GM19372 (cell line): ENCODE measurements around the gene ENO1.
"Not testable (repeated sequence)": the region's sequence is repeated elsewhere in the genome, so short reads cannot be mapped to it uniquely, and the experiment has no call there.

Source experiments
- ATAC-seq: cut with Tn5 transposase; IDR thresholded peaks from one replicate; pipeline ENCODE4 v1.9.1; 2021; ENCODE audit warnings: mild to moderate bottlenecking, low read depth, moderate library complexity; ENCODE audit not compliant: unreplicated experiment

The ENO1 gene

GRCh38 chr1:8897505-8897904 is 19.0 kb upstream of the ENO1 start:
- ATAC-seq, result not testable (repeated sequence)

DNA sequence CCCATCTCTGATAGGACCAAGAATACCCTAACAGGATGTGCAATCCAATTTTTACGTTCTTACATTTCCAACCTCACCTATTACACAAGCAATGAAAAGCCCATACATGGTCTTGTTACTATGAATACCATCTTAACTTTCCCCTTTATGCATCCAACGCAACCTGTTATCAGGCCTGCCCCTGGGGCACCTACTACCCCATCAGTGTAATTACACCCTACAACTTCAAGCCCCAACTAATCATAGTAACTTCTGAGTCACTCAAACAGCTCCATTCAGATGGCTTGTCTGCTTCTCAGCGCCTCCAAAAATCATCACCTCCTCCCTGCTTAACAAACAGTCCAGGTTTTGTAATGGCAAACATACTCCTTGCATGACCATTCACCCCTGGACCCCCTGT is 18.3 kb upstream of the ENO1 start:
- not testable (repeated sequence) for ATAC-seq

DNA sequence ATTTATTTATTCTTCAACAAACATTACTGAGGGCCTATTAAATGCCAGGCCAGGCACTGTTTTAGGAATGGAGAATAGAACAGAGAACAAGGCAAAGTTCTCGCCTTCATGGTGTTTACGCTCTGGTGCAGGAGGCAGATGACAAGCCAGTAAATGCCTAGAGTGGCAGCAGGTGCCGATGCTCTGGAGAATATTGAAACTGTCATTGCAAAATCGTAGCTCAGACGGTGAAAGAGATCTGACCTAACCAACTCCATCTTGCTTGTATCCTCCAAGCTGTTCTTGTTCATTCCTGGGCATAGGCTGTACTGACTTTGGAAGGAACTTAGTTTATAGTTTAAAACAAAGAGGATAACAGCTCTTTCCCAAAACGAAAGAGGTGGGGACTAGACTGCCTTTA is 13.5 kb upstream of the ENO1 start:
- ATAC-seq, result no peak

- ATAC-seq, result no peak
These were observed 12.9 kb upstream of the ENO1 start for GRCh38 chr1:8891401-8891800.

DNA sequence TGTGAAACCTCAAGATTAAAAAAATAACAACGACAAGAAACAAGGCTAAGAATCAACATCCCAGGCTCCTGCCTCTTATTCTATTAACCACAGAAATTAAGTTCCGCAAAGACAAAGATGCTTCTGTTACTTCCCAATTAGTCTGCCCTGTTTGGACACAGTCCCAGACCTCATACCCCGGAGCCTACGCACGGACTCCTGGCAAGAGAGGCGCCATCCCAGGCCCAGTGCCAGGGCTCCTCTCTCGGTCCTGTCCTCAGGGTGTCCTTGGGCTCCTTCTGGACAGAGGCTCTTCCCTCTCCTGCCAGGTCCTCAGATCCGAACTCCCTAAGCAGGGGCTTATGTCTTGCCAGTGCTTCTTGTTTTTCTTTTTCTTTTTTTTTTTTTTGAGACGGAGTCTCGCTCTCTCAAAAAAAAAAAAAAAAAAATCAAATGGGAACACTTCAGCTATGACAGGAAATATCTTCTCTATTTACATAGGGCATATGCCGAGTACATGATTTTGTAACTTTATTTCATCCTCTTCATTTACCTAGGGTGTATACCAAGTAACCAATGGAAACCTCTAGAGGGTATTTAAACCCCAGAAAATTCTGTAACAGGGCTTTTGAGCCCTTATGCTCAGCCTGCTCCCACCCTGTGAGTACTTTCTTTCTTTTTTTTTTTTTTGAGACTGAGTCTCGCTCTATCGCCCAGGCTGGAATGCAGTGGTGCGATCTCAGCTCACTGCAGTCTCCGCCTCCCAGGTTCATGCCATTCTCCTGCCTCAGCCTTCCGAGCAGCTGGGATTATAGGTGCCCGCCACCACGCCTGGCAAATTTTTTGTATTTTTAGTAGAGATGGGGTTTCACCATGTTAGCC is 11.7 kb upstream of the ENO1 start:
- no peak for ATAC-seq

GRCh38 chr1:8889103-8889846 is 10.8 kb upstream of the ENO1 start:
- no peak for ATAC-seq

DNA sequence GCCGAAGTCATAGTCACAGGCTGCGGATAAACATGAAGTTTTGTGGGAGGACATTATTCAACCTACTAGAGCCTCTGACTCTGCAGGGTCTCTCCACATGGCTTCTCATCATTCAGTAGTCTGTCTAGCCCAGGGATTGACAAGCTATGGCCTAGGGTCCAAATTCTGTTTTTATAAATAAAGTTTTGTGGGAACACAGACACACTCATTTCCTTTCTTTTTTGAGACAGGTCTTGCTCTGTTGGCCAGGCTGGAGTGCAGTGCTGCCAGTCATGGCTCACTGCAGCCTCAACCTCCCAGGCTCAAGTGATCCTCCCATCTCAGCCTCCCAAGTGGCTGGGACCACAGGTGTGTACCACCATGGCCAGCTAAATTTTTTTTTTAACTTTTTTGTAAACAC is 8.1 kb upstream of the ENO1 start:
- no peak for ATAC-seq

- ATAC-seq, result not testable (repeated sequence)
These were observed 7.6 kb upstream of the ENO1 start for GRCh38 chr1:8886031-8886524.

DNA sequence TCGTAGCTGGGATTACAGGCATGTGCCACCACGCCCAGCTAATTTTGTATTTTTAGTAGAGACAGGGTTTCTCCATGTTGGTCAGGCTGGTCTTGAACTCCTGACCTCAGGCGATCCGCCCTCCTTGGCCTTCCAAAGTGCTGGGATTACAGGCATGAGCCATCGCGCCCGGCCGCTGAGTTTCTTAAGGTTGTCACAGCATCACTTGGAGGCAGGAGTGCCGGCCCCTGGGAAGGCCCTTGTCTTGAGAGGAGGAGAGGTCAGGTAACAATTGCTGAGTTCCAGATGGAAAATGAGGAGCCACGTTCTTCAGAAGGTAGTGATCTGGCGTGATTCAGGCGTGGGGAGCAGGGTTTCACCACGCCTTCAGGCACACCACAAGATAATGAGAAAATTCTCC is 5.6 kb upstream of the ENO1 start:
- not testable (repeated sequence) for ATAC-seq

DNA sequence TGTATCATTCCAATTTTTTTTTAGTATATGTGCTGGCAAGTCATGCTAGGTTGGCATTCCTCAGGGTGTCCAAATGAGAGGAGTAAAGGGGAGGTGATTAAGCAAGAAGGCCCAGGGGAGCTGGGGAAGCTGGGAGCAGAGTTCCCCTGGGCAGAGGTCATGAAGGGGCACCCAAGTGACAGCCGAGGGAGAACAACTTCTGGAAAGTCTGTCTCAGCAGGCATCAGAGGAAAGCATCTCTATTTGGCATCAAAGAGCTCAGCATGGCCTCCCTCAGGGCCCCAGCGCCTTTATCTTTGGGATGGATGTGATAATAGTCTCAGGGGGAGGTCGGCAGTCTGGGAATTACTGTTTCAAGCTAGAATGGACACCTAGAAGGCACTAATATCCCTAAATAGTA is 5.0 kb upstream of the ENO1 start:
- ATAC-seq, result no peak

- ATAC-seq, result no peak
These were observed 1.6 kb upstream of the ENO1 start for GRCh38 chr1:8879922-8880676.

DNA sequence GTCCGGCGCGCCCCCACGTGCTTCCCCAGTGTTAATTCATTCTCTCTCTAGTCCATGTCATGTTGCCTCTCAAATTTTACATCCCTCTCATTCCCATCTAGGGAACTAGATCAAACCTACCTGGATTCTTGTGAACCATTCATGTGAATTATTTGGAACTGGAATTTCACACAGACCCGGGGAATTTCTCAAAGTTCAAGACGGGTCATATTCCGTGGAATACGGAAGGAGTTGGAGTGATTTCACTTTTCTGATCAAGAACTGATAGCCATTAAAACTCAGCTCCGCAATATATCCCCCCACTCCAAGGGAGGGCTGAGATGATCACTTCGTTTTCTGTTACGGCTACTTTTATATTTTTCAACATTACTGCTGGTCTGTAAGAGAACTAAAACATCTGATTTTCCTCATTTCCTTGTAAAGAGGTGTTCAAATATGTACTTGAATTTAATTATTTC is 1.0 kb upstream of the ENO1 start:
- no peak for ATAC-seq

DNA sequence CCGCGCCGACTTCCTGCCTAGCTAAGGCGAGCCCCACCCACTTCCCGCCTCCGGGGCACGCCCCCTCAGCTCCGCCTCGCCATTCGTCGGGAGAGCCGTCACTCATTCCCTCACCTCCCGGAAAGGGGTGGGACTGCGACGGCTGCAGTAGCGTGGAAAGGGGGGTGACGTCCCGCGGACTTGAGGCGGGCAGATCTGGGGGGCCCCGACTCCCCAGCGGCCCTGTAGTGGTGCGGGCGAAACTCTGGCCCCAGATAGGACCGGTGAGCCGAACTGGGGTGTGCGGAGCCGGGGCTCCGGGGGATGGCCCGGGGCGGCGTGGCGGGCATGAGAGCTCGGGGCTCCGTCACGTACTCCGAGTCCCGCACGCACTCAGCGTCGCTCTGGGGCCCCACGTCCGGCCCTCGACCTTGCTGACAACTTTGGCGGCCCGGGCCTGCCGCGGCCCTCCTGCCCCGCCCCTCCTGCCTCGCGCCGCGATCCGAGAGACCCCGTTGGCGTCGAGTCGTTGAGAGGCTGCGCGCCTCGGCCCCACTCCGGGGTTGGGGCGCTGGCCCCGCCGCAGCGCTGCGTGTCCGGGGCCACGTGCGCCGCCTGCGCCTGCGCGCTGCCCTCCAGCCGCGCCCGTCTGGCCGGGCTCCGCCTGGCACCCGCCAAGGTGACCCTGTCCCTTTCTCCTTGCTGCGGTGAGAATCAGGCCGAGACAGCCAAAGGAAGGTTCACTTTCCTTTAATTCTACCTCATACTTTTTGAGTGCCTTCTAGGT is 395 bp upstream of the ENO1 start:
- peak; percentile 74 for ATAC-seq

DNA sequence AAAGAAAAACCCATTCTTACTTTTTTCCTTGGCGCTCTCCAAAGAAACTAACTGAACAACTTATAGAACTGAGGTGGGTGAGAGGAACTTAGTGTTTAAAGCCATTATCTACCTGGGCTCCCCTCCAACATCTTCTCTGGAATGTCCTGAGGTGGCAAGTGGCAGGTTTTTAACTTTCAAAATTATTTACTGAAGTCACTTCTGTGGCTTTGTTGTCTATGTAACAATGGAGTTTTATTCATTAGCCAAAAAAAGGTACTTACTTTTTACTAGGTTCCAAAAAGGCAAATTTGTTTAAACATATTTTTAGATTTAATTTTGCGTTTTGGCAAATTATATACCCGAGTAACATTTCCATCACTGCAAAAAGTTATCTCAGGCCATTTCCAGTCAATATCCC is 2.4 kb downstream of the ENO1 start:
- ATAC-seq, result no peak

DNA sequence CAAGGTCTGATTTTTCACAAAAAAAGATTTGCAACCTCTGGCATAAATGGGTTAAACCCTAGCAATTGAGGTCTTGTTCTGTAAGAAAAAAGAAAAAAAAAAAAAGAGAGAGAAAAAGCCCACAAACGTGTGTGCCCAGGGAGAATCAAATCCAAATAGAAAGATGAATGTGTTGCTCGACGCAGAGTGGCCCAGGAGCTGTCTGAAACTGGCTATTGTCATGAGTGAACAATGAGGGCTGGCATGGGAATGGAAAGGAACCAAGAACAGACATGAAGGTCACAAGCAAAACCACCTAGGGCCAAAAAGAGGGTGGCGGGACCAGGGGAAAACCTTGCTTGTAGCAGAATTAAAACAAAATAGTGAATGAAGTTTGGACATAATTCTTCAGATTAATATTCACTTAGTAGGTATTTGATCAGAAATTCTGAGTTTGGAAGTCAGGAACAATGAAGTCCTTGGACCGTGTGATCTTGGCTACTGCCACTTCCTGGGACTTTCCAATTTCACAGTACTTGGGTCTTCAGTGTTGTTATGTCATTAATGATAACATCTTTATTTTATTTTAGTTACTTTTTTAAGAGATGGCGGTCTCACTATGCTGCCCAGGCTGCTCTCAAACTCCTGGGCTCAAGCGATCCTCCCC is 3.1 kb downstream of the ENO1 start:
- ATAC-seq, result no peak

DNA sequence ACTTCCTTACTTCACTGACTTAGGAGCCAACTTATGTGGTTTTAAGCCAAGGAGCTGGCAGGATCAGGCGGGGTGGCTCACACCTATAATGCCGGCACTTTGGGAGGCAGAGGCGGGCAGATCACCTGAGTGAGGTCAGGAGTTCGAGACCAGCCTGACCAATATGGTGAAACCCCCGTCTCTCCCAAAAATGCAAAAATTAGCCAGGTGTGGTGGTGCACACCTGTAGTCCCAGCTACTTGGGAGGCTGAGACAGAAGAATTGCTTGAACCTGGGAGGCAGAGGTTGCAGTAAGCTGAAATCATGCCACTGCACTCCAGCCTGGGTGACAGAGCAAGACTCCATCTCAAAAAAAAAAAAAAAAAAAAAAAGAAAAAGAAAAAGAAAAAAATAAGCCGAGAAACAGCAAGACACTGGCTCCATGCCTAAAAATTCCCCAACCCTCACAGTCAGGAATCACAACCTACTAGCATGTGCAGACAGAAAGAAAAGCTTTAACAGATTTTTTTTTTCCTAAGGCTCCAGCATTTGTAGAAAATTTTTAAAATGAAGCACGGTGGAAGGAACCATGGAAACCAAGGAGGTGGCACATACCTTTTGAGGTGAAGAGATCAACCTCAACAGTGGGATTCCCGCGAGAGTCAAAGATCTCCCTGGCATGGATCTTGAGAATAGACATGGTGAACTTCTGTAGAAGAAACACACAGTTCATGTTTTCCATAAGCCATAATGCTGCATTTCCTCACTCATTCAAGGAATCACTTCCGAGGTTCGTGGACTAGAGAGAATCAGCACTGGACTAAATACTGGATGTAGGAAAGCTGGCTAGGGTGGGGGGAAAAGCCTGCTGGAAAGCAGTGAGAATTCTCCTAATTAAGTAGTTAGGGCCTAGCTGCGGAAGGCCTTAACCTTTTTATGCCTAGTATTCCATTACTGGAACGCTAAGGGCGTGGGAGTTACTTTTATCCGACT is 4.0 kb downstream of the ENO1 start:
- no peak for ATAC-seq

DNA sequence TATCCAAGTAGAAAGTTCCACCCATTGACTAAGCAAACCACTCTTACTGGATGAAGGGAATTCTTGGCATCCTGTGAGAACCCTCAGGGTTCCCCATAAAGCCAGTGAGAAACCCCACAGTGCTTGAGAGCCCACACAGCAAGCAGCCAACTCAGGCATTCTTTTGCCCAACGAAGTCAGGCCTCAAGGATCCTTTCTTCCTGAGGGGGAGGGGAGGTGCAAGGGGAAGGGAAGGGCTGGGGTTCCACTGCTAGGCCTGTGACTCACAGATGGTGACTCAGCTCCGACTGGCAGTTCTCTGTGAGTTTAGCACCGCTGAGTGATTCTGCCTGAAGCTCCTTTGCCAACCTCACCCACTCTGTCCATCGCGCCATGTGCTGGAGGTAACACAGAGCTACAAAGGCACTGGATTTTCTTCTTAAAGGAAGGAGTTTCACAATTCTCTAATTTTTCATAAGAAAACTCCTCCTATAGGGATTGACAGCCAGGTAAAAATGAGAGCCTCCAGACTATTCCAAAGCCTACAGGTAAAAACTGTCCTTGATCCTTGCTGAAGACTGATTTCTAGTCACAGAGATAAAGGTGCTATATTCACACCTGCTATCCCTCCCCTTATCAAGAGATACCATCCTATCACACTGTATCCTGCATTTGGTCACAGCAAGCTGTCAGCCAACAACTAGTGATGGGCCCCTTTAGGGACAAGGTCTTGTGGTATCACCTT is 4.8 kb downstream of the ENO1 start:
- no peak for ATAC-seq

DNA sequence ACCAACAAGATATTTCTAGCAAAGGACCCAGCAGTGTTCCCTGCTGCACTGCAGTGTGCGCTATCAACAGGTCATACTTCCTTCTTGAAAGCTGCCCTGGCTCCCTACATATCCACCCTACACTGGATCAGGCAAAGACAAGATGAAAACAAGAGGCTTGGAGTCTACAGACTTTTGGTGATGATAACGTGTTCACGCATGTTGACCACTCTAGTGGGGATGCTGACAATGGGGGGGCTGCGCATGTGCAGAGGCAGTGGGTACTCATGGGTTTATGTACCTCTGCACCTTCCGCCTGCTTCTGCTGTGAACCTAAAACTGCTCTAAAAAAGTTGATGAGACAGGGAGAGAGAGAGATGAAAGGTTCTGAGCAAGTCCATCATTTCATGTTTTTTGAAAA is 5.5 kb downstream of the ENO1 start:
- no peak for ATAC-seq
